Progenitor cell of endocrine pancreas (in vitro differentiated cells): ENCODE data around the gene NDUFB8. TPM values are rescaled to one million over a fixed set of nuclear protein-coding genes. Genes with fewer than 3 reads are reported as not detected.

ENCODE experiments used
- DNase-seq: peaks from one replicate; pipeline ENCODE4 v3.0.0; 2021; ENCODE audit warnings: low spot score; ENCODE audit not compliant: unreplicated experiment
- H3K27ac Mint-ChIP-seq: 2 replicates; pipeline ENCODE4 v1.8.0; 2021; ENCODE audit warnings: mild to moderate bottlenecking, moderate library complexity, mixed read lengths
- H3K27me3 Mint-ChIP-seq: 2 replicates; pipeline ENCODE4 v1.8.0; 2021; ENCODE audit warnings: mixed read lengths
- H3K36me3 Mint-ChIP-seq: 2 replicates; pipeline ENCODE4 v1.8.0; 2022; ENCODE audit warnings: mixed read lengths; ENCODE audit not compliant: insufficient read depth
- H3K4me1 Mint-ChIP-seq: 2 replicates; pipeline ENCODE4 v1.8.0; 2021; ENCODE audit warnings: low read depth, mixed read lengths
- H3K4me3 Mint-ChIP-seq: 2 replicates; pipeline ENCODE4 v1.8.0; 2021; ENCODE audit warnings: low read depth, mild to moderate bottlenecking, moderate library complexity, mixed read lengths
- H3K9me3 Mint-ChIP-seq: 2 replicates; pipeline ENCODE4 v1.8.0; 2021; ENCODE audit warnings: low read depth, mixed read lengths
- total RNA-seq: library from RNA; stranded (reverse); gene quantifications from 2 replicates; pipeline ENCODE4 v1.2.1, GENCODE V29; 2021
- TF ChIP-seq, protein P1 (sequence below): fragments of 200-600 bp; sonication (generic); IDR thresholded peaks from one replicate; pipeline ENCODE4 v1.5.0; 2021; ENCODE audit warnings: antibody characterized with exemption, mild to moderate bottlenecking; ENCODE audit not compliant: unreplicated experiment

NDUFB8 gene
- total RNA-seq, 1 donor from 2014 or later: 159 TPM

DNA sequence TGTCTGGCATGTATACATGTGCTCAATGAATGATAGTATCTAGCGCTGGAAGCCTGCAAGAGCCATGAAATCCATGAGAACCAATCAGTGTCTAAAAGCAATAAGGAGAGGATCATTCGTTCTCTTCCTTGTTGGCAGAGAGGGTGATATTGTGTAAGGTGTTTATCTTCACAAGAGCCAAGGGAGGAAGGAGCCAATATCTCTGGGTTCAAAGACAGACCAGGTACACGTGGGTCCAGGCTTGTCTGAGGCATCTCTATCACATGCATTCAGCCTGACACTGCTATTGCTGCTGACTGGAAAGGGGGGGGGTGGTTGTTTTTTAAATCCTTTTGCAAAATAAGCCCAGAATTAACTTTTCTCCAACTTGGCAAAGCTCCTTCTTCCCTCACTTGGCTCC lies 14.1 kb downstream of the NDUFB8 start:
- Mint-ChIP-seq H3K27me3 (peaks cover 21% of the 10 kb centered on the region), H3K4me1 (peaks cover 3% of the 10 kb centered on the region), H3K36me3 (peaks cover 2% of the 10 kb centered on the region), H3K27ac (no peak overlapping the region), H3K4me3 (no peak overlapping the region), H3K9me3 (no peaks in the 10 kb centered on the region)
- DNase-seq: no peak
- TF ChIP-seq, protein P1, sequence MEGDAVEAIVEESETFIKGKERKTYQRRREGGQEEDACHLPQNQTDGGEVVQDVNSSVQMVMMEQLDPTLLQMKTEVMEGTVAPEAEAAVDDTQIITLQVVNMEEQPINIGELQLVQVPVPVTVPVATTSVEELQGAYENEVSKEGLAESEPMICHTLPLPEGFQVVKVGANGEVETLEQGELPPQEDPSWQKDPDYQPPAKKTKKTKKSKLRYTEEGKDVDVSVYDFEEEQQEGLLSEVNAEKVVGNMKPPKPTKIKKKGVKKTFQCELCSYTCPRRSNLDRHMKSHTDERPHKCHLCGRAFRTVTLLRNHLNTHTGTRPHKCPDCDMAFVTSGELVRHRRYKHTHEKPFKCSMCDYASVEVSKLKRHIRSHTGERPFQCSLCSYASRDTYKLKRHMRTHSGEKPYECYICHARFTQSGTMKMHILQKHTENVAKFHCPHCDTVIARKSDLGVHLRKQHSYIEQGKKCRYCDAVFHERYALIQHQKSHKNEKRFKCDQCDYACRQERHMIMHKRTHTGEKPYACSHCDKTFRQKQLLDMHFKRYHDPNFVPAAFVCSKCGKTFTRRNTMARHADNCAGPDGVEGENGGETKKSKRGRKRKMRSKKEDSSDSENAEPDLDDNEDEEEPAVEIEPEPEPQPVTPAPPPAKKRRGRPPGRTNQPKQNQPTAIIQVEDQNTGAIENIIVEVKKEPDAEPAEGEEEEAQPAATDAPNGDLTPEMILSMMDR: no peak

DNA sequence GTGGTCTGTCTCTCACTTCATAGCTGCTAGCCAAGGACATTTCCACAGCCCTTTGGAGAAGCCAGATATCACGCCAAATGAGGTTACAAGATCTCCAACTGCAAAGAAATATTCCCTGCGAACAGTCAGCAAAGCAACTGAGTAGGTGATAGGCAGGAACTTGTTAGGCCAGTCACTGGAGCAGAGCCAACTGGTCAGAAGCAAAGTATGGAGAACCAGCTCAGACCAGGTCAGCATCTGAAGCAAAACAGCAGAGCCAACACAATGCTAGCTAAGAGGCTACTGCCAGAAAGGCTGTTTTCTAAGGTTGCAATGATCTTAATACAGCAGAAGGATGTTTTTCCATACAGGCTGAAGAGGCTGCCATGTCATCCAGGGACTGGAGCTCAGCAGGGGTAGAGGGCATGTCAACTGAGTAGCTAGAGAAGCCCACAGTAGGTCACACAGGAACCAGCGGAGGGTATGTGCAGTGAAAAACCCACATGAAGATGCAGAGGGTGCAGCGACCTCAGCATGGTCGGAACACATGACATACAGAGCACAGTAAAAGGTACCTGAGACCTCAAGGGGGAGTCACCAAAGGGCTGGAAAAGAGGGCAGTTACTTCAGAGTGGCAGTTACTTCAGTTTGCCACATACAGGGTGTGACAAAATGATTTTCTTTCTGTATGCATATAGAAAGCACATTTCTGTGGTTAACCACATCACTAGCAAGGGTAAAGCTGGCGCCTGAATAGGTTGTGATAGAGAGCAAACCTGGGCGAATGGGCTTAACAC lies 18.9 kb downstream of the NDUFB8 start:
- Mint-ChIP-seq H3K27ac (no peak overlapping the region), H3K4me1 (peaks cover 2% of the 10 kb centered on the region), H3K36me3 (peaks cover 5% of the 10 kb centered on the region), H3K4me3 (no peak overlapping the region), H3K9me3 (no peaks in the 10 kb centered on the region), H3K27me3 (no peaks in the 10 kb centered on the region)
- TF ChIP-seq, protein P1: no peak
- no peak for DNase-seq

DNA sequence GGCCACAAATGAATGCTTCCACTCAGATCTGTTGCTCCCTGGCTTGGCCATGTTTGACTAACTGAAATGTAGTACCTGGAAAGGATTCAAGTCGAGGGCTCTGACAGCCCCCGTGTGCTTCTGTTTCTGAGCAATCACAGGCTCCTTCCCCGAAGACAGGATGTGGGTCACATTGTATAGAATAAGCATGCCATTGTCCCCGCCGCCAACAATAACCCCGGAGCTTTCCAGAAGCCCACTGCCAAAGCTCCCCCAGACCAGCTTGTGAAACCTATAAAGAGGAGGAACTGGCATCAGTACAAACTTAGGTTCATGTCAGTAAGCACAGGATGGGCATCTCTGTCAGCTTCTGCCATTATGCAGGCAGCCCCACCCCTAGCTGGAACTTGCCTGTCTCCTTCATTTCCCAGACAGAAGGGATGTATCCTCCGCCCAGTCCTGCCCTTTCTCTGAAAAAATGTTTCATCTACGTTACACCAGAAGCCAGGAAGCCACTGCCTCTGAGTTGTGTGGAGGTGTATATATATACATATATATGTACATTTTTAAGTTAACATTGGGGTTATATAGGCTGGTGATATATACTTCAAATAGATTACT lies 20.3 kb downstream of the NDUFB8 start:
- Mint-ChIP-seq H3K9me3 (no peaks in the 10 kb centered on the region), H3K27ac (no peak overlapping the region), H3K36me3 (peaks cover 5% of the 10 kb centered on the region), H3K4me3 (no peak overlapping the region), H3K4me1 (peaks cover 6% of the 10 kb centered on the region), H3K27me3 (no peaks in the 10 kb centered on the region)
- no peak for DNase-seq
- TF ChIP-seq, protein P1: no peak

DNA sequence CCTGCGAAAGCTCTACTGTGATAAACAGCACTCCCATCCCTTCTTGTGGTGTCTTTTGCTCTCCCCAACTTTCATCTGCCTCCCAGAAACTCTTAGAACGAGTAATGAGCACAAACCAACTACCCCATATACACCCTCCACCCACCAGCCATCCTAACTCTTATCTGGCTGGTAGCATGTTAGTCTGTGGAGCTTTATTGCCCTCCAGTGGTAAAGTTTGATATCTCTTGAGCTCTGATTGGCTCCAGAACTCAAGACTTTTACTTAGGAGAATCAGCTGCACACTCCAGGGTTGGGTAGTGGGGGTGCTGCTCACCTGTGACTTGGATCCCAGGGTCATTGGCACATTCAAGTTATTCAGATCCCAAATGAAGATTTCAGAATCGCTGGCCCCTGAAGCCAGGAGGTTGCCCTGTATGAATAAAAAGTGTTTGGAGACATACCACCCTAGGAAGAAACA lies 20.9 kb downstream of the NDUFB8 start:
- H3K27ac Mint-ChIP-seq: peak overlapping the region; percentile 84
- no peak for DNase-seq
- peaks cover 5% of the 10 kb centered on the region for H3K36me3 Mint-ChIP-seq
- no peaks in the 10 kb centered on the region for H3K27me3 Mint-ChIP-seq
- TF ChIP-seq, protein P1: peak; percentile 75
- no peak overlapping the region for H3K4me3 Mint-ChIP-seq
- H3K4me1 Mint-ChIP-seq: peaks cover 12% of the 10 kb centered on the region
- no peaks in the 10 kb centered on the region for H3K9me3 Mint-ChIP-seq

DNA sequence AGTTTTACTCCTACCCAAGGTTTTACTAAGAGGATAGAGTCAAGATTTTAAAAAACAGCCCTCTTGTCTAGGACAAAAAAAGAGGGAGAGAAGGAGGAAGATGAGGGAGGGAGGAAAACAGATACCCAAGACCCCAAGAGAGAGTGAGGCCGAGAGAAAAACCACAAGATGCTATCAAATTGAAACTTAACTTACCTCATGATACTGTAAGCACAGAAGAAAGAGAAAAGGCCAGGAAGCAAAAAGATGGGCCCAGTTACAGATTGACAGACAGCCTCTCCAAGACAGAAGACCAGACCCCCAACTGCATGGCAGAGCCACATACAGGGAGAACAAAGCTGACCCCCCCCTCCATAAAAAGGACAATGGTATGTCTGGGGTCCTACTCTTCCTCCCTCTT lies 21.4 kb downstream of the NDUFB8 start:
- no peak for DNase-seq
- Mint-ChIP-seq H3K9me3 (no peaks in the 10 kb centered on the region), H3K4me1 (peaks cover 13% of the 10 kb centered on the region), H3K27ac (no peak overlapping the region), H3K36me3 (peaks cover 5% of the 10 kb centered on the region), H3K4me3 (no peak overlapping the region), H3K27me3 (no peaks in the 10 kb centered on the region)
- TF ChIP-seq, protein P1: no peak
